Spleen (tissue), 11 donors: ENCODE data around the gene TMEM86A. TPM values are rescaled to one million over a fixed set of nuclear protein-coding genes. Genes with fewer than 3 reads are reported as not detected.

Experiments used
- DNase-seq: peaks from one replicate; pipeline ENCODE4 v3.0.0-alpha.2; 2020
- H3K27ac ChIP-seq, 8 donors: fragments of 200-600 bp; sonication (generic) in 7 of 8; 1 replicate in 4 of 8; 2 replicates in 4 of 8; pipeline versions ENCODE4 v1.5.0 to v1.8.0; 2016 to 2021; ENCODE audit warnings: inconsistent platforms in 4 of 8, mild to moderate bottlenecking in 4 of 8, moderate library complexity in 1 of 8
- H3K27me3 ChIP-seq, 7 donors: fragments of 200-600 bp; sonication (generic) in 6 of 7; replicated peaks in 1 of 7; 1 replicate in 4 of 7; 2 replicates in 3 of 7; pipeline versions ENCODE4 v1.5.0 to v1.8.0; 2016 to 2021; ENCODE audit warnings: inconsistent platforms in 3 of 7, mild to moderate bottlenecking in 1 of 7
- H3K36me3 ChIP-seq, 6 donors: fragments of 200-600 bp; sonication (generic) in 5 of 6; 1 replicate in 4 of 6; 2 replicates in 2 of 6; pipeline versions ENCODE4 v1.5.0 to v1.8.0; 2016 to 2021; ENCODE audit warnings: inconsistent platforms in 2 of 6
- H3K4me1 ChIP-seq, 6 donors: fragments of 200-600 bp; sonication (generic) in 5 of 6; 1 replicate in 3 of 6; 2 replicates in 3 of 6; pipeline versions ENCODE4 v1.5.0 to v1.8.0; 2016 to 2021; ENCODE audit warnings: inconsistent platforms in 3 of 6
- H3K4me3 ChIP-seq, 8 donors: fragments of 200-600 bp; sonication (generic) in 7 of 8; 1 replicate in 4 of 8; 2 replicates in 4 of 8; pipeline versions ENCODE4 v1.5.0 to v1.8.0; 2016 to 2021; ENCODE audit warnings: inconsistent platforms in 4 of 8, mild to moderate bottlenecking in 4 of 8, moderate library complexity in 2 of 8
- H3K9me3 ChIP-seq, 8 donors: fragments of 200-600 bp; sonication (generic) in 7 of 8; 1 replicate in 4 of 8; 2 replicates in 4 of 8; pipeline versions ENCODE4 v1.5.0 to v1.8.0; 2016 to 2021; ENCODE audit warnings: inconsistent platforms in 4 of 8
- POLR2A ChIP-seq, 3 donors: fragments of 450-650 bp; IDR thresholded peaks; one replicate each; pipeline ENCODE4 v1.5.1; 2017; ENCODE audit warnings: antibody characterized with exemption in 3 of 3, mild to moderate bottlenecking in 1 of 3
- POLR2AphosphoS5 ChIP-seq, 3 donors: sonication (generic); formaldehyde crosslinking; IDR thresholded peaks; one replicate each; pipeline ENCODE4 v1.5.1; 2017; ENCODE audit warnings: antibody characterized with exemption in 3 of 3
- WGBS, 5 donors: extraction: QIAGEN DNeasy Blood & Tissue Kit in 3 of 5; methylation state at CpG; one replicate each; pipeline versions ENCODE4 v1.1.5 to v1.1.7; 2013 to 2018; 5-methylcytosine and 5-hydroxymethylcytosine counted together
- intact Hi-C: fragments of 100-400 bp; cut with DNase I; formaldehyde crosslinking; loops from one replicate; pipeline ENCODE4 v1.15.0; 2023; ENCODE audit warnings: low total_unique reads
- polyA plus RNA-seq, 3 donors: library from polyadenylated mRNA; stranded (reverse); fragments of 200-250 nt; gene quantifications; one replicate each; pipeline ENCODE4 v1.2.1, GENCODE V29; 2013
- total RNA-seq, 7 donors: library from RNA; depleted of rRNA in 3 of 7; stranded (reverse); fragments of >200 nt in 3 of 7; fragmentation: NEBNext Ultra II Directional in 4 of 7; extraction: Animal tissue kit (Norgen Biotek cat#: 25700) in 4 of 7; gene quantifications; one replicate each; pipeline versions ENCODE4 v1.1.0 to v1.2.1, GENCODE V29; 2016 to 2021
- TF ChIP-seq, protein P1 (sequence below), 11 experiments: fragments of 200-600 bp in 7 of 11; fragments of 450-650 bp in 4 of 11; sonication (generic) in 4 of 11; IDR thresholded peaks in 8 of 11; conservative IDR thresholded peaks in 3 of 11; 1 replicate in 7 of 11; 2 replicates in 4 of 11; pipeline versions ENCODE4 v1.4.0 to v1.8.0; 2016 to 2021; ENCODE audit warnings: antibody characterized with exemption in 11 of 11, inconsistent platforms in 4 of 11, mild to moderate bottlenecking in 1 of 11
- donor health status: healthy with polysubstance abuse.
- donor health status: DM: no; HTN: no; CAD: no; lungs with moderate emphysema.
- donor health status: DM: no; HTN: no; CAD: no.
- donor health status: Bipolar disorder and iron deficiency.
- donor health status: healthy.
- donor health status: DM: no; HTN: no; CAD: no.
- donor health status: DM: yes; HTN: yes; CAD: no.

TMEM86A gene
- total and polyA plus RNA-seq, 10 donors: 0.98 to 25.0 (median 9.9) TPM

DNA sequence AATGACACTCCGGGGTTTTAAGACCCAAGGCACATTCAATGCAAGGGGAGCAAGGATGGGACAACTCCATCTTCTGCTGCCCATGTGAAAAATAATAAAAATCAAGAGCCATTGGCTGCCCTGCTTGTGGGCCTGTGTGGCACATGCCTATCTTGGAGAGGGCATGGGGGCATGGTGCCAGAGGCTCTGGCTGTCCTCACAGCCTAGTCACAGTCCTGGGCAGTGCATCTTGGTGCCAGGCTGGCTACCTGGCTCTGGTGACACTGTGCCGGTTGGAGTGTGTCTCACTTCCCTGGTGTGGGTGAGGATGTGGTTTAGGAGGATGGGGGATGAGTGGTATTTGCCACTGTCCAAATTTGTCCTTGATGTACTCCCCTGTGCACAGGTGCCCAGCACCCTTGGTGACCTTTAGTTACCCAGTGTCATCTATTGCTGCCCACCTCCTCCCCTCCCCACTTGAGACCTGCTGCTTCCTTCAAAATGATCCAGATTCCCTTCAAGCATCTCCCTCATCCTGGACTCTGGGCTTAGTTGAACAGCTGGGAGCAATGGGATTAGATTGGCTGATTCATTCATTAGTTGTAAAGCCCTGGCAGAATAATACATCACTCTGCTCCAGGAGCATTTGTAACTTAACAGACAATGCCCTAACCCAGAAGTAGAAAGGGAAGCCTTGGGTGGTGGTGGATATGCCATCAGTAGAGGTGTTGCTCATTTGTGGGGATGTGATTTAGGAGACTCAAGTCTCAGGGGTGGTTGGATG, 4.6 kb downstream of the TMEM86A start:
- WGBS, 5 donors: 35 to 94% (median 78%) methylated on average over 2 of the region's 2 CpGs
- Histone ChIP-seq H3K4me1 (peaks cover under 1 to 52% (median 39%) of the 10 kb centered on the region in 6 donors), H3K27me3 (peaks cover 0 to 28% (median 0%) of the 10 kb centered on the region in 7 donors), H3K4me3 (no peak overlapping the region), H3K27ac (no peak overlapping the region), H3K9me3 (no peaks in the 10 kb centered on the region), H3K36me3 (peaks cover 0 to 20% (median 0%) of the 10 kb centered on the region in 6 donors)
- DNase-seq: no peak
- intact Hi-C loops: no loop called here
- TF ChIP-seq POLR2AphosphoS5 (IDR thresholded peaks at IDR 0.05) (no peak), POLR2A (IDR thresholded peaks at IDR 0.05) (no peak)
- TF ChIP-seq, protein P1, sequence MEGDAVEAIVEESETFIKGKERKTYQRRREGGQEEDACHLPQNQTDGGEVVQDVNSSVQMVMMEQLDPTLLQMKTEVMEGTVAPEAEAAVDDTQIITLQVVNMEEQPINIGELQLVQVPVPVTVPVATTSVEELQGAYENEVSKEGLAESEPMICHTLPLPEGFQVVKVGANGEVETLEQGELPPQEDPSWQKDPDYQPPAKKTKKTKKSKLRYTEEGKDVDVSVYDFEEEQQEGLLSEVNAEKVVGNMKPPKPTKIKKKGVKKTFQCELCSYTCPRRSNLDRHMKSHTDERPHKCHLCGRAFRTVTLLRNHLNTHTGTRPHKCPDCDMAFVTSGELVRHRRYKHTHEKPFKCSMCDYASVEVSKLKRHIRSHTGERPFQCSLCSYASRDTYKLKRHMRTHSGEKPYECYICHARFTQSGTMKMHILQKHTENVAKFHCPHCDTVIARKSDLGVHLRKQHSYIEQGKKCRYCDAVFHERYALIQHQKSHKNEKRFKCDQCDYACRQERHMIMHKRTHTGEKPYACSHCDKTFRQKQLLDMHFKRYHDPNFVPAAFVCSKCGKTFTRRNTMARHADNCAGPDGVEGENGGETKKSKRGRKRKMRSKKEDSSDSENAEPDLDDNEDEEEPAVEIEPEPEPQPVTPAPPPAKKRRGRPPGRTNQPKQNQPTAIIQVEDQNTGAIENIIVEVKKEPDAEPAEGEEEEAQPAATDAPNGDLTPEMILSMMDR (IDR thresholded peaks at IDR 0.05 in 8 of 11, conservative IDR thresholded peaks at IDR 0.05 in 3 of 11): no peak

DNA sequence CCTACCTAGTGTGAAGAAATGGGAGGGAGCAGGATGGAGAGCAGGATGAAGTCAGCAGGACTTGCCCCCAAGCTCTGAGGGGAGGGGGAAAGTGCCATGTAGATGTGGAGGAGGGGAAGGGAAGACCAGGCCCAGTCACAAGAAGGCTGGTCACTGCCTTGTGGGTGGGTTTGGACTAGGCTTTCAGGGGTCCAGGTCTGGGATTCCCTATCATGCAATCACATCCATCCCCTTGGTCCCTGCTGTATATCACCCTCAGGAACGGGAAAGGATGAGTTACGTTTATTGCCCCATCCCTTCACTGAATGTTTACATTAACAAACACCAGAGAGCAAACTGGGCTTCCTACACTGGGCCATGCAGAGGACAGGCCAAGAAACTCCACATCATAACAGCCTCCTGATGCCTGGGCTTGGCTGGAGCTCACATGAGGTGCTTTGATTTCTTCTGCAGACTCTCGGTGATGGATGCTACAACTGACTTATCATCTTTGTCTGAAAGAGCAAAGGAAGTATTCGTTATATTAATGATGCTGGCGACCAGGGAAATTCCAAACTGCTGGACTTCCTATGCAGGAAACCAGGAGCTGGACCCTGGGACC, 5.6 kb downstream of the TMEM86A start:
- DNase-seq: no peak
- Histone ChIP-seq H3K9me3 (no peaks in the 10 kb centered on the region), H3K27ac (no peak overlapping the region), H3K4me3 (no peak overlapping the region), H3K4me1 (peaks cover 0 to 46% (median 34%) of the 10 kb centered on the region in 6 donors), H3K27me3 (peaks cover 0 to 23% (median 0%) of the 10 kb centered on the region in 7 donors), H3K36me3 (peaks cover 0 to 20% (median 0%) of the 10 kb centered on the region in 6 donors)
- no peak for TF ChIP-seq POLR2A (IDR thresholded peaks at IDR 0.05)
- TF ChIP-seq POLR2AphosphoS5 (IDR thresholded peaks at IDR 0.05): no peak
- TF ChIP-seq, protein P1 (IDR thresholded peaks at IDR 0.05 in 8 of 11, conservative IDR thresholded peaks at IDR 0.05 in 3 of 11): no peak
- 72 to 93% (median 84%) methylated on average over 5 of the region's 5 CpGs for whole genome bisulfite sequencing, 5 donors
- intact Hi-C loops: no loop called here

DNA sequence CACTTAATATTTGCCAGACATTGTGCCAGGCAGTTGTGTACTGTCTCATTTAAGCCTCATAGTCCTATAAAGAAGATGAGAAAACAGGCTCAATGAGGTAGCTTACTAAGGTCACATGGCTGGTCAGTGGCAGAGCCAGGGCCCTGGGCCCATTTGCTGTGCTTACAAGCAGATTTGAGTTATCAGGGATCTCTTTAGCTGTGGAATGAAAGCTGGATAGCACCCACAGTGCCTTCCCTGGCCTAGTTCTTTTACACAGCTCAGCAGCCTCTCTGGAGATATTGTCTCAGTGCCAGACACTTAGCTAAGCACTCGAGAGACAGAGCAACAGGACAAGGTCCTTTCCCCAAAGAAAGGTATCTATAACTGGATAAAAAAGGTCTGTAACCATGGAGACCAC, 6.1 kb downstream of the TMEM86A start:
- no peak for DNase-seq
- H3K27me3 ChIP-seq: peaks cover 0 to 17% (median 0%) of the 10 kb centered on the region in 7 donors
- H3K4me1 ChIP-seq: peaks cover 0 to 40% (median 28%) of the 10 kb centered on the region in 6 donors
- intact Hi-C loops: no loop called here
- peaks cover 0 to 20% (median 0%) of the 10 kb centered on the region in 6 donors for H3K36me3 ChIP-seq
- WGBS, 5 donors: 50 to 79% (median 70%) methylated on average over 1 of the region's 1 CpG
- H3K4me3 ChIP-seq: no peak overlapping the region
- TF ChIP-seq, protein P1 (IDR thresholded peaks at IDR 0.05 in 8 of 11, conservative IDR thresholded peaks at IDR 0.05 in 3 of 11): no peak
- no peak for TF ChIP-seq POLR2A (IDR thresholded peaks at IDR 0.05)
- TF ChIP-seq POLR2AphosphoS5 (IDR thresholded peaks at IDR 0.05): no peak
- no peaks in the 10 kb centered on the region for H3K9me3 ChIP-seq
- H3K27ac ChIP-seq: no peak overlapping the region
